NCI-H774 (cell line): ENCODE measurements around the gene RABGAP1.

Experiments used
- DNase-seq: peaks from one replicate; lab custom pipeline; 2025; lab: John Stamatoyannopoulos, UW

RABGAP1 gene

DNA sequence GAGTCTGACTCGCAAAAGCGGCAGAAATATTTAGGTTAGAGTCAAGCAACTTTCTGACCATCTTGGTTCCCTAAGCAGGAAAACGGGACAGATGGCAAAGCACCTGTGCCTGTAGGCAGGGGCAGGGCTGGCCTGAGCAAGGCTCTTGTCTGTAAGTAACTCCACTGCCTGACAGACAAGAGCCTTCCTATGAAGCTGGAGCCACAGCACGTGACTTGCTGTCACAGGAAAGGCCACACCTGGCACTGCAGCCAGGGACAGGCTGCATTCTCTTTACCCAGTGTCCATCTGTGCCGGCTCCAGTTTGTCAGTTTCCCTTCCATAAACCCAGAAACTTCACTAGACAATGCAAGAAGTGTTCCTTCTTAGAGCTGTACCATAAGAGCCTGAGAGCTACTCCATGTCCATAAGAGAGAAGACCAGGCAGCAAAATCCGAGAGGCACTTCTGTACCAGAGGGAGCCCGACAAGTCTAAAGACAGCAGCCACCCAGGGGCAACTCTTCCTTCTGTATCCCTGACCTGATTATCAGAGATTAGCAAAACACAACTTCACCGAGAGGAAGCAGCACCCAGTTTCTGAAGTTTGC, 170.7 kb downstream of the RABGAP1 start:
- DNase-seq: no peak

DNA sequence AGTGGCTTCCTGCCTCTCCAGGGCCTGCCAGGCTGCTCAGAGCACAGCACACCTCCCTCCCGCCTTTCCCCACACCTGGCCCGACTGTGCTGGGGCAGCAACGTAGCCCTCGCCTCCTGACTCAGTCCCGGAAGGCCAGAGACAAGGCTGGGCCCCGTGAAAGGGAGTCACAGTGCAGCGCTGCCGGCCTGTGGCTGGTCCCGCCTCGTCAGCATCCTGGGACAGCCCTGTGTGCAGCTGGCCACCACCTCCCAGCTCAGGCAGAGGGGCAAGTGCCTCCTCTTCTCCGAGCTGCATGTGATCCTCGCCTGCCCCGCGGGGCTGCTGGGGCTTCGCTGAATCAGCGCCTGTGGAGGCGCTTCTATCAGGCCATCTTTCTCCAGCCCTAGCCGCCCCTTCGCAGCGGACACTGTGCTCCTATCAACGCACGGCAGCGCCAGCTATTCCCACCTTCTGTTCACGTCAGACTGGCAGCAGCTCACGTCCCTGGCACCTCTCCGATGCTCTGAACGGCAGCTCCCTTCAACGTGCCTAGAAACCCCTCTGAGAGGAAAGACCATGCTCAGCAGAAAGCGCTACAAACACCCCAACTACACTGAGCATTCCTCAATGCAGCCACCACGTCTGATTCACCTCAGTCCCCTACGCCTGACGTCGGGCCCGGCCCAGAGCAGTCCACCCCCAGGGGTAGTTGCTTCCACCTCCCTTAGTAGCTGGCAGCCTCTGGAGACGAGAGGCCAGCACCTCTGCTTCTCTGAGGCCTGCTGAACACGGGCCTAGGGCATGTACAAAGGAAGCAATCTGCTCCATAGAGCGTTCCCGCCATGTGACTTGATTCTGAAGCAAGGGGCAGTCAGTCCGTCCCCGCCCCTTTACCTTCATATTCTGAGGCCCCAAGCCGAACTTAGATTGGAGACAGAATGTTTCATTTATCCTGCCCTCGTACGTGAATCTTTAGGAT, 171.5 kb downstream of the RABGAP1 start:
- DNase-seq: no peak

DNA sequence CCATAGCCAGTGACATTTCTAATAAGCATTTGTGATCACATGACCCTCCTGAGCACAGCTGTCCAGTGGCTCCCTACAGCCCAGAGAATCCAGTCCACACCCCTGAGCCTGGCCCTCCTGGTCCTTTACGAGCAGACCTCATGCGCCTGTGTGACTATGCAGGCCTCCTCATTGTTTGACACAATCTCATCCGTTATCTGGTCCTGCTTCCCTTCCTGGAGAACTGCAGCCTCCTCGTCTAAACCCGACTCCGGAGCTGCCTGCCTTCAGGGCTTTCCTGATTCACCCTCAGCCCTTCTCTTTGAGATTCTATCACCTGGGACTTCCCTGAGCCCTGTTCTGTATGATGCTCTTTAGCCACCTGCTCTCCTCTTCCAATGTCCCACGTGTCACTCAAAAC, 172.4 kb downstream of the RABGAP1 start:
- no peak for DNase-seq

GRCh38 chr9:123115146-123115913, 174.5 kb downstream of the RABGAP1 start:
- no peak for DNase-seq

DNA sequence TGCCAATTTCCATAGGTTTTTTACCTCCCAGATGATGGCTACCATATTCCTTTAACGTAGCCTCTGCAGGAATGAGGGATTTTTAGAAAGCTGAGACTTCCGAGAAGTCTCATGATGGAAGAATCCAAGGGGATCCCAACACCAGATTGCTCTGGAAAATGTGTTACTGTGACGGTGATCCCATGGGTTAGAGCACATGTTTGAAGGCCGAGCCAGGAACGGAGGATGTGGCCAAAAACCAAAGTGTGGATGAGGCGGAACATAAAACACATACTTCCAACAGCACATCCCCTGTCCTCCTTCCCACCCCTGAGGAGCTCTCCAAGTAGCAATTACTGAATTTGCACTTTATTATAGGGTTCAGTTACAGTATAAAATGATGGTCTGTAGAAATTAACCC, 175.2 kb downstream of the RABGAP1 start:
- DNase-seq: no peak

GRCh38 chr9:123119566-123119965, 178.7 kb downstream of the RABGAP1 start:
- no peak for DNase-seq

DNA sequence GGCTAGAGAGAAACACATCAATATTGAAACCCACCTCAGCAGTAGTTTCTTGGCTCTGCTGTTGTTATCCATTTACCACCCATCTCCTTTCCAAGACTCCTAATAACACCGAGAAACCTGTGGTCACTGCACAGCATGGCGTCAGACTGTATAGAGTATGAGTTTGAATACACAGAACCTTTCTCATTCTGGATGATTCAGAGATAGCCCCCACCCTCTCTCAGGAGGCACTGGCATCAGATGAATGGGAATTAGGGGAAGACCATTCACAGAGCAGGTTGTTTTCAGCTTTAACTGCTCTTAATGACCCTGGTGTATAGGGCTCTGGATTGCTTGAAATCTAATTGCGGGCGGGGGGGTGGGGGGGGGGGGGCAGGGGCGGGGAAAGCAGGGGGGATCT, 179.3 kb downstream of the RABGAP1 start:
- DNase-seq: no peak

- no peak for DNase-seq
Observed at GRCh38 chr9:123120953-123121352, 180.1 kb downstream of the RABGAP1 start.

- no peak for DNase-seq
Observed at GRCh38 chr9:123121457-123121856, 180.6 kb downstream of the RABGAP1 start.

DNA sequence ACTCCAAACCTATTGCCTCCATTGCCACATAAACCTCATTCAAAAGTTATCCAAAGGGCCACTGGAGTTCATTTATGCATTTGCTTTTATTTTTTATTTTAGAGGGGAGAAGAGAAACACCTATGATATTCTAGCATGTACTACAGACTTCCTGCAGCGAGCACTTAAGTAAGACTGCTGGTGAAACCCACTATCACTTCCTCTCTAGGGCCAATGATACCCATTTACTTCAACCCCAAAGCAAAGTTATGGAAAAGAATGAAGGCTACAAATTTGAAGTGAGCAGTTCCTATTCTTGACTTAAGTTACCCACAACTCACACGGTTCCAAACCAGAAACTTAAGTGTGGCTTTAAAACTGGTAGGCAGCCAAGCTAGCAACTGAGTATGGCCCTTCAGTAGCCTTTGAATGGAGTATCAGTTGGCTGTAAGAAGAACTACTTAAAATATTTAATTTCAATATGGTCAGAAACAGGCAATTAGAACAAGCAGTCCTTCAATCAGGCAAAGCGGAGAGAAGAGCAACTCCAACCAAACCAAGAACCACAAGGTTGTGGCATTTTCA, 186.8 kb downstream of the RABGAP1 start:
- no peak for DNase-seq

GRCh38 chr9:123128591-123128990, 187.8 kb downstream of the RABGAP1 start:
- no peak for DNase-seq

DNA sequence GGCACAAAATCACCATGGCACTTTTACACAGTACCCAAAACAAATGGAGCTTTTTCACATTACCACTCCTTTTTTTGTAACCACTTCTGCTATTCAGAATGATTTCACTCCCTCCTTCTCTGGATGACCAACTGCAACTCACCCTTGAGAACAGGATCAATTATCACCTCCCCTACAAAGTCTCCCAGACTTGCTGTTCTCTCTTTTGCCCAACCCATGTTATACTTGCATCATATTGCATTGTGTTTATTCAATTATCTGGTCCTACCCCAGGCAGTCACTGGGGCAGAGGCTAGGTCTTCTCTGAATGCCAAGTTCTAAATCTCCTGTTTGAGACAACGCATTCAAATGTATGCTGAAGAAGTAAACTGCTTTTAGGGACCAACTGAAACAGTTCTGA, 188.6 kb downstream of the RABGAP1 start:
- no peak for DNase-seq

DNA sequence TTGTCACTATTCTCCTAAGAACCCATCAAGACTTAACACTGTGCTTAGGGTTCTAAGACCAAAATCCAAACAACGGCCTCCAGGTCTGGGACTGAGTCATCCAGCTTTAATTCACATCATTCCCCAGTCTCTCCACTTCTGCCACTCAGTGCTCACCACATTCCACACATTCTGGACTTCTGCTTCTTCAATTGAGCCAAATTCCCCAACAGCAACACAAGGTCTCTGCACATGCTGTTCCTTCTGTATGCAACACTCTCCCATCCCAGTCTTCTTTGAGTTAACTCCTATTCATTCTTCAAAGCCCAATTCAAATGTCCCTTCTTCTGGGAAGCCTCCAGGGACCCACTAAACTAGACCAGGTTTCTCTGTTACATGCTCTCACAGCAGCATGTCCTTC, 190.4 kb downstream of the RABGAP1 start:
- DNase-seq: no peak

GRCh38 chr9:123131993-123132392, 191.2 kb downstream of the RABGAP1 start:
- no peak for DNase-seq

DNA sequence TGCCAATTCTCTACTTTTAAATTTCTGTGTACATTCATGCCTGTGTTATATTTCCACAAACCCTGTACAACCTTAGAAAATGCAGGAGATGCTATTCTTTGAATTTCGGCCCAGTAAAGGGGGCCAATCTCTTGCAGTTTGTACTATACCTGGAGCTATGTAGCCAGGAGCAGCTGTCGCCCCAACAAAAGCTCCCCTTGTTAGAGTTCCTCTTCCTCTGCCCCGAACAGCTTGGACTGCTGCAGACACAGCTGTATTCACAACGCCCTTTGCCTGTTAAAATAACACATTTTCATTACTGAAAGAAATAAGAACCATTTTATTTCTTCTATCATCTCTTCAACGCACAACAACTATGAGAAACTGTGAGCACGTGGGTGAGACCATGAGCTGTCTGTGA, 191.9 kb downstream of the RABGAP1 start:
- no peak for DNase-seq

DNA sequence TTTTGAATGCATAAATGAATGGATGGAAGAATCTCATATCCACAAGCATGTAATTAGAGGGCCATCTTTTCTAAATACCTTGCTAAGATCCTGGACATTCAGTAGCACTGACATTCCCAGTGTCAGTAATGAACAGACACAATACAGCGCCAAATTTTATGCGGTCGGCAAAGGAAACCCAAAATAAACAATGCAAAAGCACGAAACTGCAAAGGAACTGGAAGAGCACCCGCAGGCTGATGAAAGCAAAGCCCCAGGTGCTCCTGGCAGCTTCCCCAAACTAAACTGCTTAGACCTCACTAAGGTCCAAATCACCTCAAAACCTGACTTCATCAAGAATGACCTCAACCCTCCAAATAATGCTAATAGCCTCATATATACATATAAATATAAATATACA, 194.6 kb downstream of the RABGAP1 start:
- no peak for DNase-seq

- no peak for DNase-seq
Observed at GRCh38 chr9:123138163-123138562, 197.3 kb downstream of the RABGAP1 start.

GRCh38 chr9:123149067-123149466, 208.2 kb downstream of the RABGAP1 start:
- DNase-seq: no peak

DNA sequence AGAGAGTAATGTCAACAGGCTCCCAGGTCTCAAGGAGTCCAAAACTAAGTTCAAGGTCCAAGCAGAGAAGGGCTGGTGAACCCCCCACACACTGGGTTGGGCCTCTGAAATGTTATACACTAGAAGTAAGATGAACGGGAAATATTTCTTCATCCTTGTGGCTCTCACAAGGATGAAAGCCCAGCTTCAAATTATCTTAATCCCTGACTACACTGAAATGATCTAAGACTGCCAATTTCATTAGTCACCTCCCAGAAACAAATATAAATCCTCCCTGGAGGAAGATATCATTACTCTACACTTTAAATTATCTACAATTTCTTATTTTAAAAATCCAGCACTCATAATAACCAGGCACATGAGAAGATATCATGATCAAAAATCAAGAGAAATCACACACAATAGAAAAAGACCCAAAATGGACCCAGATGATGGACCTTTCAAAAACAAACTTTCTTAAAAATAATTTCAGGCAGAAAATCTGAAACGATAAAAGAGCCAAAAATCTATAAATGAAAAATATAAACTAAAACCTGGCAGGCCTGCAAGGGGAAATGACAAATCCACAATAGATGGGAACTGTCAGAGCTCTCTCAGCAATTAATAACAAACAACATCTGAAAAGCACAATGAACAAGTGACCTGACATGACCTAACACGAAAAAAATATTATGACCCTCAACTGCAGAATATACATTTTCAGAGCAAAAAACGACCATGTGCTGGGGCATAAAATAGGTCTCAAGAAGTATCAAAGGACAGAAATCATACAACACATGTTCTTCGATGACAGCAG, 210.1 kb downstream of the RABGAP1 start:
- DNase-seq: no peak
